ENCODE data around the gene C1orf21. TPM values are rescaled to one million over a fixed set of nuclear protein-coding genes. Genes with fewer than 3 reads are reported as not detected.
"Not testable (repeated sequence)": the region's sequence is repeated elsewhere in the genome, so short reads cannot be mapped to it uniquely, and the experiment has no call there.

C1orf21 gene
- total and polyA plus RNA-seq, 2 donors: 13.6 to 42.7 TPM

DNA sequence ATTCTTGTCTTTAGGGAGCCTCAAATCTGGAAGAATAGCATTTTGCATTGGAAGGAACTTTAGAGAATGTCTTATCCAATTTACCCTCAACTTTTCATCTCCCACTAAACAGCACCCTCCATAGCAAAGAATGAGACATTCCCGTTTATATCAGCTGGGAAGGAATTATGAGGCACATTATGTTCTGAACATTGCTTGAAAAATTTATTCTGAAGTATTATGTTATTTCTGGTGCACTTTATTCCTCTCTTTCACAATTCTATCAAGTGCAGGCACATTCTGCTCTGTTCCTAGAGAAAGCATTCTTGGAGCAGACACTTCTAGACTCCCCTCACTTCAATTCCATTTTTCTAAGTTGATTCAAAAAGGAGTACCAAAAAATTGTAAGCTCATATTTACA is 220.0 kb downstream of the C1orf21 start:
- H3K27ac ChIP-seq (ENCODE audit: low read depth in 1 of 2, low read length in 1 of 2): no peak overlapping the region

GRCh38 chr1:184608581-184608980 is 221.8 kb downstream of the C1orf21 start:
- no peak overlapping the region for H3K27ac ChIP-seq (ENCODE audit: low read depth in 1 of 2, low read length in 1 of 2)
- no peaks in the 10 kb centered on the region for H3K9me3 ChIP-seq (ENCODE audit: control insufficient read depth in 2 of 2, insufficient read depth in 1 of 2, low read length in 1 of 2)
- 97% methylated on average over 4 of the region's 4 CpGs for WGBS
- H3K4me3 ChIP-seq (ENCODE audit: low read length in 2 of 2): no peak overlapping the region
- H3K27me3 ChIP-seq (ENCODE audit: control insufficient read depth in 2 of 2, insufficient read depth in 1 of 2, low read length in 1 of 2): no peaks in the 10 kb centered on the region
- H3K4me1 ChIP-seq (ENCODE audit: control insufficient read depth in 2 of 2, insufficient read depth in 2 of 2, low read length in 2 of 2): no peaks in the 10 kb centered on the region
- DNase-seq (ENCODE audit: low read depth in 6 of 9, low spot score in 9 of 9): no peak
- H3K36me3 ChIP-seq (ENCODE audit: control insufficient read depth in 2 of 2, insufficient read depth in 2 of 2, low read length in 1 of 2): no peaks in the 10 kb centered on the region

More for the DNA sequence above, 220.0 kb downstream of the C1orf21 start:
- Histone ChIP-seq H3K4me1 (ENCODE audit: control insufficient read depth in 2 of 2, insufficient read depth in 2 of 2, low read length in 2 of 2) (no peaks in the 10 kb centered on the region), H3K4me3 (ENCODE audit: low read length in 2 of 2) (no peak overlapping the region), H3K27me3 (ENCODE audit: control insufficient read depth in 2 of 2, insufficient read depth in 1 of 2, low read length in 1 of 2) (no peaks in the 10 kb centered on the region), H3K9me3 (ENCODE audit: control insufficient read depth in 2 of 2, insufficient read depth in 1 of 2, low read length in 1 of 2) (no peaks in the 10 kb centered on the region), H3K36me3 (ENCODE audit: control insufficient read depth in 2 of 2, insufficient read depth in 2 of 2, low read length in 1 of 2) (no peaks in the 10 kb centered on the region)
- 96% methylated on average over 1 of the region's 1 CpG for WGBS
- DNase-seq (ENCODE audit: low read depth in 6 of 9, low spot score in 9 of 9): no peak

- H3K27me3 ChIP-seq (ENCODE audit: control insufficient read depth in 2 of 2, insufficient read depth in 1 of 2, low read length in 1 of 2): no peaks in the 10 kb centered on the region
- no peak overlapping the region for H3K27ac ChIP-seq (ENCODE audit: low read depth in 1 of 2, low read length in 1 of 2)
- H3K4me3 ChIP-seq (ENCODE audit: low read length in 2 of 2): no peak overlapping the region
- no peak for DNase-seq (ENCODE audit: low read depth in 6 of 9, low spot score in 9 of 9)
- no peaks in the 10 kb centered on the region for H3K9me3 ChIP-seq (ENCODE audit: control insufficient read depth in 2 of 2, insufficient read depth in 1 of 2, low read length in 1 of 2)
- no peaks in the 10 kb centered on the region for H3K4me1 ChIP-seq (ENCODE audit: control insufficient read depth in 2 of 2, insufficient read depth in 2 of 2, low read length in 2 of 2)
- no peaks in the 10 kb centered on the region for H3K36me3 ChIP-seq (ENCODE audit: control insufficient read depth in 2 of 2, insufficient read depth in 2 of 2, low read length in 1 of 2)
Observed at GRCh38 chr1:184608990-184609389, 222.2 kb downstream of the C1orf21 start.

DNA sequence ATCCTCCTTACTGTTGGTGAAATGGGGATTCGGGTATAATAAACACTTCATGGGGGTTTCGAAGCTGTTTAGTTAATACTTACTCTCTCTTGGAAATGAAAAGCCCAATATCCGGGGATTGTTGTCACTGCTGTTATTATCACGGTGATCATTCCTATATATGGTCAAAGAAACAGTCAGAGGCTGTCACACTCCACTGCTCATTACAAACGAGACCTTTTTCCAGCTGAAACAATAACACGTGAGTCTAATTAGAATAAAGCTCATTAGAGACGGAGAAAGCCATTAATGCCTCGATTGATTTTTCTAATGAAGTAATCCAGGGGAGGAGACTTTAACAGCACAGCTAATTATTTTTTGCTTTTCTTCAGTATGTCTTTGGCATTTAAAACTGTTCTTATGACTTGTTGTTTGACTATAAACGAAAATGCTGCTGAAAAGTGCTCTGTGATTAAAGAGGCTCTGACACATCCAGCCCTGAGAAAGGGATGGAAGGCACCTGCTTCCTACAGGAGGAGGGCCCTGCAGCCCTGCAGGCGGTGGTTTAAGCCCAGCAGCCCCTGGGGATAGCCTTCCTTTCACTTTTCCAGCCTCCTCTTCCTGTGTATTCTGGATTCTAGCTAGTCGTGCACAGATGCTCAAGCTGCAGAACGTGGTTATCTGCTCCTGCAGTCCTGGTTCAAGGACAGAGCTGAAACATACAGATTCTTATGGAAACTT is 224.2 kb downstream of the C1orf21 start:
- WGBS: 89% methylated on average over 12 of the region's 12 CpGs
- Histone ChIP-seq H3K4me1 (ENCODE audit: control insufficient read depth in 2 of 2, insufficient read depth in 2 of 2, low read length in 2 of 2) (no peaks in the 10 kb centered on the region), H3K9me3 (ENCODE audit: control insufficient read depth in 2 of 2, insufficient read depth in 1 of 2, low read length in 1 of 2) (no peaks in the 10 kb centered on the region), H3K4me3 (ENCODE audit: low read length in 2 of 2) (no peak overlapping the region), H3K36me3 (ENCODE audit: control insufficient read depth in 2 of 2, insufficient read depth in 2 of 2, low read length in 1 of 2) (no peaks in the 10 kb centered on the region), H3K27me3 (ENCODE audit: control insufficient read depth in 2 of 2, insufficient read depth in 1 of 2, low read length in 1 of 2) (no peaks in the 10 kb centered on the region), H3K27ac (ENCODE audit: low read depth in 1 of 2, low read length in 1 of 2) (no peak overlapping the region)
- no peak for DNase-seq (ENCODE audit: low read depth in 6 of 9, low spot score in 9 of 9)

DNA sequence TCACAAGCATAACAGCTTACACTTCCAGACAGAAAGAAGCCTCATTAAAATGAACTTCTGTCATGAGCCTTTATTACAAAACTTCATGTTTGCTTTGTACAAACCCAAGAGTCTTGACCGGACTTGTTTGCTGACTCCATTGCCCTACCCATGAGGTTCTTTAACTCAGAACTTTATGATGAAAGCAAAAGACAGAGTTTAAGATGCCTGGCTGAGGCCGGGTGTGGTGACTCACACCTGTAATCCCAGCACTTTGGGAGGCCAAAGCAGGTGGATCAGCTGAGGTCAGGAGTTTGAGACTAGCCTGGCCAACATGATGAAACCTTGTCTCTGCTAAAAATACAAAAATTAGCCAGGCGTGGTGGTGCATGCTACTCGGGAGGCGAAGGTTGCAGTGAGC is 225.4 kb downstream of the C1orf21 start:
- not testable (repeated sequence) for H3K9me3 ChIP-seq (ENCODE audit: control insufficient read depth in 2 of 2, insufficient read depth in 1 of 2, low read length in 1 of 2); H3K4me3 ChIP-seq (ENCODE audit: low read length in 2 of 2); DNase-seq (ENCODE audit: low read depth in 6 of 9, low spot score in 9 of 9); H3K27ac ChIP-seq (ENCODE audit: low read depth in 1 of 2, low read length in 1 of 2); H3K36me3 ChIP-seq (ENCODE audit: control insufficient read depth in 2 of 2, insufficient read depth in 2 of 2, low read length in 1 of 2); H3K4me1 ChIP-seq (ENCODE audit: control insufficient read depth in 2 of 2, insufficient read depth in 2 of 2, low read length in 2 of 2); H3K27me3 ChIP-seq (ENCODE audit: control insufficient read depth in 2 of 2, insufficient read depth in 1 of 2, low read length in 1 of 2)
- 95% methylated on average over 5 of the region's 5 CpGs for WGBS

DNA sequence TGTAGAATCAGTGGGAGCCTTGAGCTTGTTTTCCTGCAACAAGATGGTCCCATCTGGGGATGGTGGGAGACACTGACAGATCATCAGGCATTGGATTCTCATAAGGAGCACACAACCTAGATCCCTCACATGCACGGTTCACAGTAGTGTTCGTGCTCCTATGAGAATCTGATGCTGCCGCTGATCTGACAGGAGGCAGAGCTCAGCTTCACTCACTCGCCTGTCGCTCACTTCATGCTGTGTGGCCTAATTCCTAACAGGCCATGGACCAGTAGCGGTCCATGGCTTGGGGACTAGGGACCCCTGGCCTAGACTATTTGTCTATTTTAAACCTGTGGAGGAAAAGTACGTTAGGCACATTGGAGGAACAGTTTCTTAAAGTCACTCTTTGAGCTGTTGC is 227.8 kb downstream of the C1orf21 start:
- H3K27me3 ChIP-seq (ENCODE audit: control insufficient read depth in 2 of 2, insufficient read depth in 1 of 2, low read length in 1 of 2): no peaks in the 10 kb centered on the region
- 97% methylated on average over 7 of the region's 7 CpGs for WGBS
- H3K36me3 ChIP-seq (ENCODE audit: control insufficient read depth in 2 of 2, insufficient read depth in 2 of 2, low read length in 1 of 2): no peaks in the 10 kb centered on the region
- H3K4me3 ChIP-seq (ENCODE audit: low read length in 2 of 2): no peak overlapping the region
- H3K27ac ChIP-seq (ENCODE audit: low read depth in 1 of 2, low read length in 1 of 2): no peak overlapping the region
- H3K4me1 ChIP-seq (ENCODE audit: control insufficient read depth in 2 of 2, insufficient read depth in 2 of 2, low read length in 2 of 2): no peaks in the 10 kb centered on the region
- H3K9me3 ChIP-seq (ENCODE audit: control insufficient read depth in 2 of 2, insufficient read depth in 1 of 2, low read length in 1 of 2): no peaks in the 10 kb centered on the region
- no peak for DNase-seq (ENCODE audit: low read depth in 6 of 9, low spot score in 9 of 9)

DNA sequence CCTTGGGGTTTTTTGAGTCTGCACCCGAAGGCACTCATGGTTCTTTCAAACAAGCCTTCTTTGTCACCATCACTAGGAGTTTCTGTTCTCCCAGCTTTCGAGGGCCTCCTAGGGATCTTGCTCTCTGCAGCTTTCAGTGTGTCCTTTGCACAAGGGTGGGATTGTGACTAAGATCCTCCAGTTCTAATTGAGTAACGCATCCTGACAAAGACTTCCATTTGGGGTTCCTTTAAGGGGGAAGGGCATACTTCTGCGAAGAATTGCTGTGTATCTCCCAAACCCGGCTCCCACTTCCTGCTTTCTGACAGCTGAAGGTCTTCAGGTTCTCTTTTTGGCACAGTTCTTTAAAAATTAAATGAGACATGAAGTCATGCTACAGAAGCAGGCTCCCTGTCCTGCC is 228.5 kb downstream of the C1orf21 start:
- DNase-seq (ENCODE audit: low read depth in 6 of 9, low spot score in 9 of 9): peak in 1 of 9 donors; percentile 9
- Histone ChIP-seq H3K4me3 (ENCODE audit: low read length in 2 of 2) (no peak overlapping the region), H3K36me3 (ENCODE audit: control insufficient read depth in 2 of 2, insufficient read depth in 2 of 2, low read length in 1 of 2) (no peaks in the 10 kb centered on the region), H3K27ac (ENCODE audit: low read depth in 1 of 2, low read length in 1 of 2) (no peak overlapping the region), H3K27me3 (ENCODE audit: control insufficient read depth in 2 of 2, insufficient read depth in 1 of 2, low read length in 1 of 2) (no peaks in the 10 kb centered on the region), H3K9me3 (ENCODE audit: control insufficient read depth in 2 of 2, insufficient read depth in 1 of 2, low read length in 1 of 2) (no peaks in the 10 kb centered on the region), H3K4me1 (ENCODE audit: control insufficient read depth in 2 of 2, insufficient read depth in 2 of 2, low read length in 2 of 2) (no peaks in the 10 kb centered on the region)
- WGBS: 65% methylated on average over 5 of the region's 5 CpGs

GRCh38 chr1:184616504-184616903 is 229.7 kb downstream of the C1orf21 start:
- no peak overlapping the region for H3K4me3 ChIP-seq (ENCODE audit: low read length in 2 of 2)
- H3K9me3 ChIP-seq (ENCODE audit: control insufficient read depth in 2 of 2, insufficient read depth in 1 of 2, low read length in 1 of 2): no peaks in the 10 kb centered on the region
- H3K4me1 ChIP-seq (ENCODE audit: control insufficient read depth in 2 of 2, insufficient read depth in 2 of 2, low read length in 2 of 2): no peaks in the 10 kb centered on the region
- H3K27ac ChIP-seq (ENCODE audit: low read depth in 1 of 2, low read length in 1 of 2): no peak overlapping the region
- H3K27me3 ChIP-seq (ENCODE audit: control insufficient read depth in 2 of 2, insufficient read depth in 1 of 2, low read length in 1 of 2): no peaks in the 10 kb centered on the region
- no peak for DNase-seq (ENCODE audit: low read depth in 6 of 9, low spot score in 9 of 9)
- WGBS: 86% methylated on average over 6 of the region's 6 CpGs
- no peaks in the 10 kb centered on the region for H3K36me3 ChIP-seq (ENCODE audit: control insufficient read depth in 2 of 2, insufficient read depth in 2 of 2, low read length in 1 of 2)

- DNase-seq (ENCODE audit: low read depth in 6 of 9, low spot score in 9 of 9): no peak
- Histone ChIP-seq H3K36me3 (ENCODE audit: control insufficient read depth in 2 of 2, insufficient read depth in 2 of 2, low read length in 1 of 2) (no peaks in the 10 kb centered on the region), H3K9me3 (ENCODE audit: control insufficient read depth in 2 of 2, insufficient read depth in 1 of 2, low read length in 1 of 2) (no peaks in the 10 kb centered on the region), H3K27me3 (ENCODE audit: control insufficient read depth in 2 of 2, insufficient read depth in 1 of 2, low read length in 1 of 2) (no peaks in the 10 kb centered on the region), H3K4me1 (ENCODE audit: control insufficient read depth in 2 of 2, insufficient read depth in 2 of 2, low read length in 2 of 2) (peaks cover 0 to 2% of the 10 kb centered on the region in 2 donors), H3K27ac (ENCODE audit: low read depth in 1 of 2, low read length in 1 of 2) (no peak overlapping the region), H3K4me3 (ENCODE audit: low read length in 2 of 2) (no peak overlapping the region)
- 98% methylated on average over 3 of the region's 3 CpGs for WGBS
Observed at GRCh38 chr1:184617433-184618029, 230.7 kb downstream of the C1orf21 start.
